Measurements from ENCODE around the gene SPAG16. TPM values are rescaled to one million over a fixed set of nuclear protein-coding genes. Genes with fewer than 3 reads are reported as not detected.

Gene SPAG16
- 38.4 and 41.0 TPM in 2 replicates for total RNA-seq (2014; rRNA removed; shearing (Covaris generic); ENCODE audit: low replicate concordance)

- in situ Hi-C loops (cut with HindIII; ENCODE audit: low pct_unique_long_range_greater_than_20kb, low sequenced_read_pairs) = no loop called here
- peak; percentile 94 for DNase-seq (ENCODE audit: low read depth)
Observed at GRCh38 chr2:213284105-213285090, at the start of gene SPAG16. Gene SPAG16, plus strand, starts transcription at chr2:213284464.

GRCh38 chr2:213234641-213235040 is 49.6 kb upstream of the SPAG16 start:
- DNase-seq (ENCODE audit: low read depth) = no peak
- in situ Hi-C loops (cut with HindIII; ENCODE audit: low pct_unique_long_range_greater_than_20kb, low sequenced_read_pairs) = no loop called here

GRCh38 chr2:213235741-213236140 is 48.5 kb upstream of the SPAG16 start:
- in situ Hi-C loops (cut with HindIII; ENCODE audit: low pct_unique_long_range_greater_than_20kb, low sequenced_read_pairs) = no loop called here
- DNase-seq (ENCODE audit: low read depth) = no peak

GRCh38 chr2:213237251-213237650 is 47.0 kb upstream of the SPAG16 start:
- DNase-seq (ENCODE audit: low read depth) = no peak
- in situ Hi-C loops (cut with HindIII; ENCODE audit: low pct_unique_long_range_greater_than_20kb, low sequenced_read_pairs) = no loop called here

GRCh38 chr2:213237787-213238186 is 46.5 kb upstream of the SPAG16 start:
- in situ Hi-C loops (cut with HindIII; ENCODE audit: low pct_unique_long_range_greater_than_20kb, low sequenced_read_pairs) = no loop called here
- DNase-seq (ENCODE audit: low read depth) = no peak

GRCh38 chr2:213238753-213239495 is 45.3 kb upstream of the SPAG16 start:
- in situ Hi-C loops (cut with HindIII; ENCODE audit: low pct_unique_long_range_greater_than_20kb, low sequenced_read_pairs) = no loop called here
- DNase-seq (ENCODE audit: low read depth) = no peak

GRCh38 chr2:213241817-213242216 is 42.4 kb upstream of the SPAG16 start:
- DNase-seq (ENCODE audit: low read depth) = no peak
- in situ Hi-C loops (cut with HindIII; ENCODE audit: low pct_unique_long_range_greater_than_20kb, low sequenced_read_pairs) = no loop called here

- DNase-seq (ENCODE audit: low read depth) = no peak
- in situ Hi-C loops (cut with HindIII; ENCODE audit: low pct_unique_long_range_greater_than_20kb, low sequenced_read_pairs) = no loop called here
Observed at GRCh38 chr2:213242653-213243052, 41.6 kb upstream of the SPAG16 start.

- DNase-seq (ENCODE audit: low read depth) = no peak
- in situ Hi-C loops (cut with HindIII; ENCODE audit: low pct_unique_long_range_greater_than_20kb, low sequenced_read_pairs) = no loop called here
Observed at GRCh38 chr2:213243189-213244044, 40.8 kb upstream of the SPAG16 start.

- in situ Hi-C loops (cut with HindIII; ENCODE audit: low pct_unique_long_range_greater_than_20kb, low sequenced_read_pairs) = no loop called here
- DNase-seq (ENCODE audit: low read depth) = no peak
Observed at GRCh38 chr2:213246497-213247281, 37.6 kb upstream of the SPAG16 start.

- no peak for DNase-seq (ENCODE audit: low read depth)
- in situ Hi-C loops (cut with HindIII; ENCODE audit: low pct_unique_long_range_greater_than_20kb, low sequenced_read_pairs) = no loop called here
Observed at GRCh38 chr2:213247566-213247965, 36.7 kb upstream of the SPAG16 start.

GRCh38 chr2:213248637-213249036 is 35.6 kb upstream of the SPAG16 start:
- in situ Hi-C loops (cut with HindIII; ENCODE audit: low pct_unique_long_range_greater_than_20kb, low sequenced_read_pairs) = no loop called here
- no peak for DNase-seq (ENCODE audit: low read depth)

- in situ Hi-C loops (cut with HindIII; ENCODE audit: low pct_unique_long_range_greater_than_20kb, low sequenced_read_pairs) = no loop called here
- no peak for DNase-seq (ENCODE audit: low read depth)
Observed at GRCh38 chr2:213249502-213249901, 34.8 kb upstream of the SPAG16 start.

- in situ Hi-C loops (cut with HindIII; ENCODE audit: low pct_unique_long_range_greater_than_20kb, low sequenced_read_pairs) = no loop called here
- DNase-seq (ENCODE audit: low read depth) = peak; percentile 68
Observed at GRCh38 chr2:213251618-213252017, 32.6 kb upstream of the SPAG16 start.

- in situ Hi-C loops (cut with HindIII; ENCODE audit: low pct_unique_long_range_greater_than_20kb, low sequenced_read_pairs) = no loop called here
- DNase-seq (ENCODE audit: low read depth) = no peak
Observed at GRCh38 chr2:213252206-213252605, 32.1 kb upstream of the SPAG16 start.

- DNase-seq (ENCODE audit: low read depth) = no peak
- in situ Hi-C loops (cut with HindIII; ENCODE audit: low pct_unique_long_range_greater_than_20kb, low sequenced_read_pairs) = no loop called here
Observed at GRCh38 chr2:213253162-213253561, 31.1 kb upstream of the SPAG16 start.

GRCh38 chr2:213259266-213259665 is 25.0 kb upstream of the SPAG16 start:
- no peak for DNase-seq (ENCODE audit: low read depth)
- in situ Hi-C loops (cut with HindIII; ENCODE audit: low pct_unique_long_range_greater_than_20kb, low sequenced_read_pairs) = no loop called here

GRCh38 chr2:213261237-213261636 is 23.0 kb upstream of the SPAG16 start:
- in situ Hi-C loops (cut with HindIII; ENCODE audit: low pct_unique_long_range_greater_than_20kb, low sequenced_read_pairs) = no loop called here
- DNase-seq (ENCODE audit: low read depth) = no peak
